GM18861 (cell line): ENCODE measurements around the gene SPEF2.
A peak's percentile ranks its signal among the peaks of the same experiment; 100 is the strongest.
"Not testable (repeated sequence)": the region's sequence is repeated elsewhere in the genome, so short reads cannot be mapped to it uniquely, and the experiment has no call there.

ENCODE experiments used
- ATAC-seq: cut with Tn5 transposase; IDR thresholded peaks from one replicate; pipeline ENCODE4 v1.9.1; 2021; ENCODE audit not compliant: unreplicated experiment

The SPEF2 gene

DNA sequence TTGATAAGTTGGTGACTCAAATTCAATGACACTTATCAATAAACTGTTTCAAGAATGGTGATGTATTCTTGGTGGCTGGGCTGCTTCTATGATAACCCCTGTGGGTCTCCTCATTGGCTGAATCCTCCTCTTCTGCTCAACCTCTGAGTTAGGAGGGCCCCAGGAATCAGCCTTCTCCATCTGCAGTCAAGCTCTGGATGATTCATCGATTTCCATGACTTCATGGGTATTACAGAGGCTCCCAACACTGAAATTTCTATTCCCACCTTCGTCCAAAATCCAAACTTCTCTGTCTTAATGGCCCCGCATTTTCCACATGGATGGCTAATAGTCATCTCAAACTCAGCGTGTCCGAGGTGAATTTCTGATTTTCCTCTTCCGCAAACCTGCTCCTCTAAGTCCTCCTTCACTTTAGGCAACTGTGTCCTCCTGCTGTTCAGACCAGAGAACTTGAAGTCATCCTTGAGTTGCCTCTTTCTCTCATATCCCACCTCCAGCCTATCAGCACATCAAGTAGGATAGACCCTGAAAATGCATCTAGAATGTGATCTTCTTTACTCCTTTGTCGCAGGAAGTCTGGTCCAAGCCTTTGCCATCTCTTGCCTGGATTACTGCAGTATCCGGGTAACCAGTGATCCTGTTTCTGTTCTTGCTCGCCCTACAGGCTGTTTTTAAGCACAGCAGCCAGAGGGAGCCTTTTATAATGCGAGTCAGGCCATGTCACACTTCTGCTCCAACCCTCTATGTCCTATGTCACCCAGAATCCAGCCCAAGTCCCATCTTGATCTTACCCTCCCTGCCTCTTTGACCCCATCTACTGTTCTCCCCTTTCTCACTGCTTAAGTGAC is 197.7 kb downstream of the SPEF2 start:
- peak; percentile 76 for ATAC-seq

DNA sequence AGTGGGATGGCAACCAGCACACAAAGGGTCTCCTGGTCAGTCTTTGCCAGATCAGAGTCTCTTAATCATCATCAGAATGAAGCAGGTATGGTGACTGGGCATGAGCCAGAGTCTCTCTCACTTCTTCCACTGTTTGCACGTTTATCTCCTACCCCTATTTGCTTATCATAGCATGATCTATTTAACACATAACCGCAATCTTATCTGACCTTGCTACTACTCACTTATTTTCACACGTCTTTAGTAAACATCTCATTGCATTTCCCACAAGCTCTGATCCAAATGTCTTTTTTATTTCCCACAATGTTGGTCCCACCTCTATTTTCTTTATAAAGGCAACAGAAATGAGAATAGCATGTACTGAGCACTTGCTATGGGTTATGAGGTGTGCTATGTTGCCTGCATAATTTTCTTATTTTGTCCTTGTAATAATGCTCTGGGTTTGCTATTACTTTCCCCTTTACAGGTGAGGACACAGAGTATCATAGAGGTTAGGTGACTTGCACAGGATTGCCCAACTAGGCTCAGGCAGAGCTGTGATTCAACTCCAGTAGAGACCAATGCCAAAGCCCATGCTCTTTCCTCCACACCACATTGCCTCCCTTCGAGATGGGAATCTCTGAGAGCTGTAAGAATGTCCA is 199.3 kb downstream of the SPEF2 start:
- no peak for ATAC-seq

DNA sequence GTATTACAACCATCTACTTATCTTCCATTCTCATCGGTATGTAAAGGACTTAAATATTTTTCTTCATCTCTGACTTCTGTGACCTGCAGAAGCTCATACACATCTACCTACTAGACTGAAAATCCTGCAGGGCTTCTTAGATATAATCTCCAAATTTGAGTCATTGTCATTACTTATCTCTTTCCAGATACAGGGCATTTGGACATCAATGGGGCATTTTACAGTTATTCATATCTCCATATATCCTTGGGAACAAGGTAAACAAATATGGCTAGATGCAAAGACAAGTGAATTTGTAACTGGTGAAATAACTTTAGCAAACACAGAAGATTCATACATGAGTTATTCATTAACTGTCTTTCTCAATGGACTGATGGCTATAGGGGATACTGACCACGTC is 201.4 kb downstream of the SPEF2 start:
- no peak for ATAC-seq

DNA sequence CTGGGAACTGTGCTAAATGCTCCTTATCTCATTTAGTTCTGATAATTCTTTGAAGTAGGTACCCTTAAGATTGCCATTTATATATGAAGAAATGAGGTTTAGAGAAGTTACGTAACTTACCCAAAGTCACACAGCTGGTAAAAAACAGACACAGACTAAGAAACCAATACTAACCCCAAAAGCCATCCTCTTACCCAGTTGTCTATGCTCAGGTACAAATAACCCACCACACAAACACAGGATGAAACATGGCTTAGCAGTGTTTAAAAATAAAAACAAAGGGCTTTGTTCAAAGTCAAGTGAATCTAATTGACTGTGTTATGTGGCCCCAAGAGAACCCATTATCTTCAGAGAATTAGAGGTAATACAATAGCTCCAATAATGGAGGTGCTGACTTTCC is 202.0 kb downstream of the SPEF2 start:
- ATAC-seq: no peak

DNA sequence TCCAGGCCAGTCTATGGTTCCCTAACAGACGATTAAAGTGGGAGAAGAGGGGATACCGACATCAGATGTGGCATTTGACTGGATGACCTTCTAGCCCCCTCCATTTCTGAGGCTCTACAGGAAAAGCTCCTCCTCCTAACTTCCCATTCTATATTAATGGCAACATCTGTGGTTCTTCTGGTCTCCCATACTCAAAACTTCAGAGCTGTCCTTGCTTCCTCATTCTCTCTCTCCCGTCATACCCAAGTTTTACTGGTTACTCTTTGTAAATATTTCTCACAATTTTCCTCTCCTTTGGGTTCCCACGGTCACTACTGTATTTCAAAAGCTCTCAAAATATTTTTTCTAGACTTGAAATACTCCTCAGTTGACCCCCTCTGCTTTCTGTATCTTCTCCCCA is 203.1 kb downstream of the SPEF2 start:
- ATAC-seq: no peak

DNA sequence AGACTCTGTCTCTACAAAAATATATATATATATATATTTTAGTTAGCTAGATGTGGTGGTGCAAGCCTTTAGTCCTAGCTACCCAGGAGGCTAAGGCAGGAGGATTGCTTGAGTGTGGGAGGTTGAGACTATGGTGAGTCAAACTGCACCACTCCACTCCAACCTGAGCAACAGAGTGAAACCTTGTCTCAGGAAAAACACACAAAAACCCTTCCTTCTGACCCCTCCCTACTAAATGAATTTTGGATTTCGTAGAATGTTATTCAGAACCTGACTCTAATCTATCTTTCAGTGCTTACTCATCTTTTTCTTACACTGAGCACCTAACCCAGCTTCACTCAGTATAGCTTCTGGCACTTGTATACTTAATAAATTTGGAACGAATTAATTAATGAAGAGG is 203.8 kb downstream of the SPEF2 start:
- ATAC-seq: no peak

DNA sequence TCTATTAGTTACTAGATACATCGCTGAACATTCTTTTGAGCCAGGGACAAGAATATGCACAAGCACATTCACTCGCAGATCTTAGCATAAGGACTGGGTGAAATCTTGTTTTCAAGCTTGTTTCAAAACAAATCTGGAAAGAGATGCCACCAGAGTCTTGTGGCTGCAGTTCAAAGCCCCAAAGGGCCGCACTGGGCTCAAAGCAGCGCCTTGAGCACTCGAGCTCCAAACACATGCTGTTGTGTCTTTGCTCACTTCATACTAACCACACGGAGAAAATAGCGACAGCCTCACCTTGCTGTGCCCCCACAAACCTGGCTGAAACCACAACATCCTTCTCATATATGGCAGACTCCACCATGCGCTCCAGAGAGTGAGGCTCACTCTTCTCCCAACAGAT is 204.8 kb downstream of the SPEF2 start:
- no peak for ATAC-seq

DNA sequence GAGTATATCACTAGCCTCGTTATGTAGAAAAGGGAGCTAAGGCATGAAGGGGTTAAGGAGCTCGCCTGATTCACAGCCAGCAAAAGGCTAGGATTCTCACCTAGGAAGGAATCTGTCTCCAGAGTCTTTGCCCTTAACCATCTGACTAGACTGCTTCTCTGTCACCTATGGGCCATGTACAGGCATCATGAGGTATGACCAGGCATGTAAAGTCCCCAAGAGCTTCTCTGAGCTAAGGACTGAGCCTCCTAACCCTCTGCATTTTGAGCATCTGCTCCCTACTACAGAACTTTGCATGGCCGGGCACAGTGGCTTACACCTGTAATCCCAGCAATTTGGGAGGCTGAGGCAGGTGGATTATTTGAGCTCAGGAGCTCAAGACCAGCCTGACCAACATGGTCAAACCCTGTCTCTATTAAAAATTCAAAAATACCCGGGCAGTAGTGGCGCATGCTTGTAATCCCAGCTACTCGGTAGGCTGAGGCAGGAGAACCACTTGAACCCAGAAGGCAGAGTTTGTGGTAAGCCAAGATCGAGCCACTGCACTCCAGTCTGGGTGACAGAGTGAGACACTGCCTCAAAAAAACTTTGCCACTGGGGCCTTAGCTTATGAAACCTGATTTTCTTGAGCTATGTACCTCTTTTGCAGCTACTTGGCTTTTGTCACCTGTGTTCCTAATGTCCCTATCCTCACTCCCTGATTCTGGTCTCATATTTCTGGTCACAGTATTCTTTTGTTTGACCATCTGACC is 205.9 kb downstream of the SPEF2 start:
- ATAC-seq: no peak

DNA sequence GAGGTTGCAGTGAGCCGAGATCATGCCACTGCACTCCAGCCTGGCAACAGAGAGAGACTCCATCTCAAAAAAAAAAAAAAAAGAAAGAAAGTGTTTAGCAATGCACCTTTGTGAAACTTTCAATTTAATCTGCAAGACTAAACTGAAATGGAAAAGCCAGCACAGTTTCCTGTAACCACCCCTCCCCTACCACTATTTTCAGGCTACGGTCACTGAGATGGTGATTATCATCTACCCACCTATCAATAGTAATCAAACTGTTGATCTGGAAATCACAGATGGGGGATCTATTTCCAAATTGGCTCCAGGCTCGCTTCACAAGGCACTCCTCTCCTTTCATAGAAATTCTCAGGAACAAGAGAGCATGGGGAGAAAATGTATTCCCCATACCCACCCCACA is 208.4 kb downstream of the SPEF2 start:
- ATAC-seq: no peak

DNA sequence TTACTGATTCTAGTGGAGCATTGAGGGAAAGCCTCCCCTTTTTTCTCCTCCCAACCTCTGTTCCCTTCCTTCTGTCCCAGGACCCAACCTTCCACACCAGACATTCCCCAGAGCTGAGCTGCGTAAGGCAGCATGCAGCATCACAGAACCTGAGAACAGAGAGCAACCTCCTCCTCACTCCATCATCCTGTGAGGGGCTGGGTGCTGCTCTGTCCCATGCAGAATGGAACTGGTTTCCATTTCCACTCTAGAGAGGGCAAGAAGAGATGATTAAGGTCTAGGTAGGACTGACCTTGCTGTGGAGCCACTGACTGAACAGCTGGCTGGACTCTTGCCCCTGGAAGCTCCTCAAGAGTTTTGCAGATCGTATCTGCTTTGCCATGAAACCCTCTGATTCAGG is 208.9 kb downstream of the SPEF2 start:
- no peak for ATAC-seq

DNA sequence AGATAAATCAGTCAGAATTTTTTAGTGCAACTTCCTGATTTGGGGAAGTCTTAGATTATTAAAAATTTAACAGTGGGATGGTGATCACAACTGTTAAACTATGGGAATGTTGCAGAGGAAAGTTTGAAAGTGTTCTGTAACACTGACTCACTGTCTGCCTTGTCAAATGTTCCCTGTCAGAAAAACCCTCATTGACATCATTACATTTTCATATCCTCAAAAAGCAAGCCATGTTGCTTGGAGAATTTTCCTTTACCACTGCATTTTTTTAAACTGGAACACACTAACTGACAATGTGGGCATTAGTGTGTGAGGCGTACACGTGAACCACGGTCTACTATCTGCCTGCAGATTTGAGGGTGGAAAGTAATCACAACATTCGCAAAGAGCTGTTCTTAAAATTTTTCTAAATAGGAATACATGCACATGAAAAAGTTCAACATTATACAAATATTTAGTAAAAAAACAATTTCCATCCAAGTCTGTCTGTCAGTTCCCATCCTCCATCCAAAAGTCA is 210.5 kb downstream of the SPEF2 start:
- ATAC-seq: no peak

DNA sequence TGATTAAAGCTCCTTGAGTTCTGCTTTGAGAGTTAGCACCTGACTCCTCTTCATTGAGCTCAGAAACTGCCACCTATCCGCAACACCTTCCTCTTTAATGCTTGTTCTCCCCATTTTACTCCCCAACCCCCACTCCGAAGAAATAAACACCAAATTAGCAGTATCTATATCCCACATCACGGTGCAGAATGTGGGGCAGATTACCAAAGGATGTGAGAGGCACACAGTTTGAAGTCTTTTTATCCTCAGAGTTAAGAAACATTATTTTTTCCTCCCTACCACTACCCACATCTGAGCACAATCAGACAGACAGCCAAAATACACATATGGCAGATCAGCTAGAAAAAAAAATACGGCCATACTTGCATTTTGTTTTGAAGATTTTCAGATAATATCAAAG is 212.9 kb downstream of the SPEF2 start:
- no peak for ATAC-seq

DNA sequence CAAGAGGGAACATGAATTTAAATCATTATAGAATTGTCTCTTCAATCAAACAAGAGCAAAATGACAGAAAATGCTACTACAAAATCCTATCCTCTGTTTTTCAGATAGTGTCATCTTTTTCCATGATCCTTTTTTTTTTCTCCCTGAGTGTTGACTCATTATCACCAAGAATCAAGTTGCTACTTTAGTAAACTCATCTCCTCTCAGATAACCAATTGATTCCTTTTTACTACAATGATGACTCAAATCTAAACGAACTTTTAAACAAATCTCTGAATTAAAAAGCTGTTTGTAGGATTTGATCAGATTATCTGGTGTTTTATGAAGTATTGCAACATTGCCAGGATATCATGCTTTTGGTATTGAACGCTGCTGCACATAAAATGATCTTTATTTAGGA is 215.1 kb downstream of the SPEF2 start:
- no peak for ATAC-seq

DNA sequence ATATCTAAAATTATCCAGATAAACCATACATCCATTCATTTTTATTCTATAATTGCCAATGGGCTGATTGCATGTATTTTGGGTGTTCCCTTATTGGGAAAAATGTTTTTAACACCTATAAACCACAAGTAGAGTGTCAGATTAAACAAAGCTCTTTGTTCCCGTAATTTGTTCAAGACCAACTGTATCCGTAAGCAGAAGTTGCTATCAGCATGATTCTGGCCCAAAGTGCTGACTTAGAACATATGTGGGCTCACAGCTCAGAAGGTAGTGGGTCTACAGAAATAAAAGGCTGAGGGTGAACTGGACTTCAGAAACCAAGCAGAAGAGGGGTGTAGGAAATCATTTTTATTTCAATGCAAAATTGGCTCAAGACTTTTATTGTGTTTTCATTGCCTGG is 215.6 kb downstream of the SPEF2 start:
- ATAC-seq: no peak

DNA sequence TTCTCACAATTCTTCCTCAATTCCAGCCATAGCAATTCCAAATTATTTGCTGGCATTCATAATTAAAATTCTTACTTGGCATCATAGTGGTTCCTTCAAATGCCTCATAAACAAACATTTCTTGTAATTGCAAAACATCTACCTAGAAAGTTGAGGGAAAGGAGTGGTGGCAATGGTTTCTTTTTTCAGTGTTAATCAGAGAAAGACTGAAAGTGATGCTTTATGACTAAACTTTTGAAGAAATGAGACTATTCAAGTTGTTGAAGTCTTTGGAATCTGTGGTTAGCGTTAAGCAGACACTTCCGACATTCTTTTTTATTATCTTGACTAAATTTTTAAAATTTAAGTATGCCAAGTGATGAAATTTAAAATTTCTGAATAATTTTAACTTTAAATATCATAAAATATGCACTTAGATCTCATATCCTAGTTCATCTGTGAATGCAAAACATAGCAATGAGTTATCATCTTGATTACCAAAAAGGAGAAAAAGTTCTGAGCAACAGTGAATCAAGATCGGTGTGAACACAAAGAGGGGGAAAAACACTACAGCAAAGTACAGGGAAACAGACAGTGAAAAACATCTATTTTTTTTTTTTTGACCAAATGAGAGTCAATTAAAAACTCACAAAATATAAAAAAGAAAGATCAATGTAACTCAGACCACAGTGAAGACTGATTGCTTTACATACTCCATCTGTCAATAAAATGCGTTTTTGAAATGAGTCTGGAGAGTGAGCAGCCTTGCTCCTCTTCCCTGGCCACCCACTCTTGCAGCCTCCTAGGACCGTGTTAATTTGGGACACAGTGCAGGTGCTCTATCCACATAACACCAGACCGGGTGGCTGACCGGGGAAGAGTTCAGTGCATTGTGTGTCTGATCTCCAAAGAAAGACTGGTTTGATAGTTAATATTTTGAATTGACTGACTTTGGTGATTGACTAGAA is 218.4 kb downstream of the SPEF2 start:
- no peak for ATAC-seq

DNA sequence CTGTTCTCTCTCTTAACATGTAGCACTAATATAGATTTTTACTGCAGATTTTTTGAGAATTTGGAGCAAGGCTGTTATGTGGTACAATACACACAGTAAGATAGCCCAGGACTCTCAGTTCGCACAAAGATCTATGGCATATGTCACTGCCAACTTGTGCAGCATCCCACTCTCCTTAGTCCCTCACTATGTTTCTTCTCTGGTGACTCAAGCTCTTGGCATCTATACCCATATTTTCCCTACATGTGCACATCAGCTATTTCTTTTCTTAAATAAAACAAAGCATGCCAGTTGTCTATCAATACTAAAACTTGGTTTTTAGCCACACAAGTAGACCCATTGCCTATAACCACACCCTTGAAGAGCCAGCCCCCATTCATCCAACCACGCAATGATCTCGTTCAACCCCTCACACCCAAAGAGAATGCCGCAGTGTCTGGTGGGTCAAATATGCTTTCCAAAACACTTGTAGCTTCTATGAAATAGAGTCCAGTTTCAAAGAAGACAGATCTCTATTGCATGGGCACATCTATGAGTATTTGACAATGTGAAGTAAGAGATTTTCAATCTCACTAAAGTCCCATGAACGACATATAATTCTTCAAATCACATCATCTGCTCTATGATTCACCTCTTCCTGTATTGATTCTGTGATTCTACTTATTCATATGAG is 220.8 kb downstream of the SPEF2 start:
- no peak for ATAC-seq

DNA sequence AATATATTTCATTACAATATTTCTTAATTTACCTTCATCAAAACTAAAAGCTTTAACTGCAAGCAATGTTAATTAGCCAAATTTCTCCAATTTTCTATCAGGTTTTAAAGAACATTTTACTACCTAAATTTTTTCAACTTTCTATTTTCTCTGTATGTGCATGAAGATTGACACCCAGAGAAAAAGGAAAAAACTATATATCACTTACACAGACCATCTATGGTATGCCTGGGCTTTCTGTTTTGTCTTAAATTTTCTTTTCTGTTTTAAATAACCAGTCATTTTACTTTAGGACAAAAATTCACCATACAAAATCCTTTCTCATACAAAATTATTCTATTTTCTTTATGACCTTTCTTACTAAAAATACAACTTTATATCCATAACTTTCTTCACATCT is 225.2 kb downstream of the SPEF2 start:
- no peak for ATAC-seq

DNA sequence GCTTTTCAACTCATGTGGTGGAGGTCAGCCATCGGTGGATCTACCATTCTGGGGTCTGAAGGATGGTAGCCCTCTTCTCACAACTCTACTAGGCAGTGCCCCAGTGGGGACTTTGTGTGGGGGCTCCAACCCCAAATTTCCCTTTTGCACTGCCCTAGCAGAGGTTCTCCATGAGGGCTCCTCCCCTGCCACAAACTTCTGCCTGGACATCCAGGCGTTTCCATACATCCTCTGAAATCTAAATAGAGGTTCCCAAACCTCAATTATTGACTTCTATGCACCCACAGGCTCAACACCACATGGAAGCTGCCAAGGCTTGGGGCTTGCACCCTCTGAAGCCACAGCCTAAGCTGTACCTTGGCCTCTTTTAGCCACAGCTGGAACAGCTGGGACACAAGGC is 227.8 kb downstream of the SPEF2 start:
- not testable (repeated sequence) for ATAC-seq

DNA sequence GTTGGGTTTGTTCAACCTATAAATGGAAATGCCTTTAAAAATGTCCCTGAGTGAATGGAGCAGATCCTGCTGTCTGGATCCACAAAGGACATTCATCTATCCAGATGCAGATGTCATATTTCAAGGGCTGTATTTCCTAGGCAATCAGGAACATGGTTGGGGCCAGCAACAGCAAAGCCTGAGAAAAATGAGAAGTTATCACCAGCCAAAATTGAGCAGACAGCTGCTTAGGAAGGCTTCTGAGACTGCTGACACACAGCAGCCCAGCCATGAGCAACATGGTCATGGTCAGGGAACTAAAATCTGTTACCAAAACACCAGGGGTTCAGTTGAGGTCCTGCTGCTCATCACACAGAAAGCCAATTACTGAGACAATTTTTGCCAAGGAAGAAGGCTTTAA is 229.8 kb downstream of the SPEF2 start:
- ATAC-seq: no peak

DNA sequence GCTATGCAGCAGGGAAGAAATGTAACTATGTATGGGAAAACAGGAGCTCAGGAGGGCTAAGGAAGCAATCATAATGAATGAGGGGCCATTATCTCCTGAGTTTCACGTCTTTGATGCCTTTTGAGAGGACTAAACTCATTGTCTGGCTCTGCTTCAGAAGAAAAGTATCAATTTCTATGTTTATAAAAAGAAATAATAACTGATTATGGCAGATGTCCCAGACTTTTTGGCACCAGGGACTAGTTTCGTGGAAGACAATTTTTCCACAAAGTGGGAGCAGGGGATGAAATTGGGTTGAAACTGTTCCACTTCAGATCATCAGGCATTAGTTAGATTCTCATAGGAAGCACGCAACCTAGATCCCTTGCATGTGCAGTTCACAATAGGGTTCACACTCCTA is 230.3 kb downstream of the SPEF2 start:
- ATAC-seq: no peak
